ENCODE data around the gene CGAS. TPM values are rescaled to one million over a fixed set of nuclear protein-coding genes. Genes with fewer than 3 reads are reported as not detected.
"Not testable (repeated sequence)": the region's sequence is repeated elsewhere in the genome, so short reads cannot be mapped to it uniquely, and the experiment has no call there.

Gene CGAS
- total RNA-seq (2014; rRNA removed; shearing (Covaris generic); ENCODE audit: low replicate concordance), result 14.0 and 18.8 TPM in 2 replicates

GRCh38 chr6:73452107-73452461, at the start of gene CGAS:
CGAS (minus strand) TSS chr6:73452297; CDS start chr6:73452181, 116 bp downstream.
- DNase-seq, result peak; percentile 88
- no peaks in the 10 kb centered on the region for H3K27me3 ChIP-seq
- H3K9me3 ChIP-seq, result no peaks in the 10 kb centered on the region
- H3K36me3 ChIP-seq, result peaks cover 28% of the 10 kb centered on the region
- peak within 1 kb of the TSS; percentile 70 for H3K4me3 ChIP-seq

GRCh38 chr6:73497915-73498314, 45.8 kb upstream of the CGAS start:
- H3K27me3 ChIP-seq, result no peaks in the 10 kb centered on the region
- H3K36me3 ChIP-seq, result peaks cover 53% of the 10 kb centered on the region
- DNase-seq, result no peak
- H3K4me3 ChIP-seq, result no peak overlapping the region
- no peaks in the 10 kb centered on the region for H3K9me3 ChIP-seq

GRCh38 chr6:73491377-73491776, 39.3 kb upstream of the CGAS start:
- Histone ChIP-seq H3K27me3 (no peaks in the 10 kb centered on the region), H3K9me3 (0 out of 2 replicates have a peak, but pooled peaks cover 7% of the 10 kb centered on the region), H3K4me3 (no peak overlapping the region), H3K36me3 (peaks cover 61% of the 10 kb centered on the region)
- no peak for DNase-seq

- H3K9me3 ChIP-seq, result 0 out of 2 replicates have a peak, but pooled peaks cover 7% of the 10 kb centered on the region
- DNase-seq, result no peak
- H3K36me3 ChIP-seq, result peaks cover 78% of the 10 kb centered on the region
- no peak overlapping the region for H3K4me3 ChIP-seq
- H3K27me3 ChIP-seq, result no peaks in the 10 kb centered on the region
Observed at GRCh38 chr6:73487473-73487872, 35.4 kb upstream of the CGAS start.

- peaks cover 80% of the 10 kb centered on the region for H3K36me3 ChIP-seq
- DNase-seq, result no peak
- H3K4me3 ChIP-seq, result no peak overlapping the region
Observed at GRCh38 chr6:73484438-73484837, 32.3 kb upstream of the CGAS start.

GRCh38 chr6:73481969-73482368, 29.9 kb upstream of the CGAS start:
- peaks cover 70% of the 10 kb centered on the region for H3K36me3 ChIP-seq

More at GRCh38 chr6:73484438-73484837, 32.3 kb upstream of the CGAS start:
- Histone ChIP-seq H3K9me3 (no peaks in the 10 kb centered on the region), H3K27me3 (no peaks in the 10 kb centered on the region)

GRCh38 chr6:73477407-73477806, 25.3 kb upstream of the CGAS start:
- no peaks in the 10 kb centered on the region for H3K27me3 ChIP-seq
- H3K4me3 ChIP-seq, result no peak overlapping the region
- no peaks in the 10 kb centered on the region for H3K9me3 ChIP-seq
- no peak for DNase-seq
- H3K36me3 ChIP-seq, result peaks cover 61% of the 10 kb centered on the region

More at GRCh38 chr6:73481969-73482368, 29.9 kb upstream of the CGAS start:
- no peak overlapping the region for H3K4me3 ChIP-seq
- no peak for DNase-seq
- no peaks in the 10 kb centered on the region for H3K9me3 ChIP-seq
- no peaks in the 10 kb centered on the region for H3K27me3 ChIP-seq

GRCh38 chr6:73476723-73477122, 24.6 kb upstream of the CGAS start:
- Histone ChIP-seq H3K9me3 (no peaks in the 10 kb centered on the region), H3K36me3 (peaks cover 61% of the 10 kb centered on the region), H3K4me3 (no peak overlapping the region), H3K27me3 (no peaks in the 10 kb centered on the region)
- no peak for DNase-seq

- no peaks in the 10 kb centered on the region for H3K27me3 ChIP-seq
- H3K4me3 ChIP-seq, result no peak overlapping the region
- H3K9me3 ChIP-seq, result no peaks in the 10 kb centered on the region
- H3K36me3 ChIP-seq, result peaks cover 65% of the 10 kb centered on the region
- DNase-seq, result no peak
Observed at GRCh38 chr6:73471686-73472290, 19.7 kb upstream of the CGAS start.

GRCh38 chr6:73461537-73462350, 9.6 kb upstream of the CGAS start, which contains the start of gene MTO1:
MTO1 (plus strand) TSS chr6:73461737; CDS start chr6:73461855, 118 bp downstream.
- Histone ChIP-seq H3K4me3 (peak within 1 kb of the TSS; percentile 96), H3K27me3 (no peaks in the 10 kb centered on the region), H3K9me3 (no peaks in the 10 kb centered on the region), H3K36me3 (peaks cover 13% of the 10 kb centered on the region)
- peak; percentile 88 for DNase-seq

- no peak for DNase-seq
- Histone ChIP-seq H3K4me3 (no peak overlapping the region), H3K27me3 (no peaks in the 10 kb centered on the region), H3K36me3 (peaks cover 11% of the 10 kb centered on the region; the same call in 1 of the 2 replicates), H3K9me3 (no peaks in the 10 kb centered on the region)
Observed at GRCh38 chr6:73460056-73460455, 8.0 kb upstream of the CGAS start.

- not testable (repeated sequence) for H3K9me3 ChIP-seq, H3K4me3 ChIP-seq, H3K27me3 ChIP-seq, DNase-seq
- H3K36me3 ChIP-seq, result peaks cover 11% of the 10 kb centered on the region; the same call in 1 of the 2 replicates
Observed at GRCh38 chr6:73459474-73459873, 7.4 kb upstream of the CGAS start.

- Histone ChIP-seq H3K27me3 (no peaks in the 10 kb centered on the region), H3K4me3 (no peak overlapping the region), H3K9me3 (no peaks in the 10 kb centered on the region), H3K36me3 (no peaks in the 10 kb centered on the region)
- DNase-seq, result no peak
Observed at GRCh38 chr6:73455865-73456629, 4.0 kb upstream of the CGAS start.

- Histone ChIP-seq H3K27me3 (no peaks in the 10 kb centered on the region), H3K36me3 (peaks cover 32% of the 10 kb centered on the region), H3K4me3 (peak overlapping the region; percentile 70), H3K9me3 (no peaks in the 10 kb centered on the region)
- DNase-seq, result peak; percentile 70
Observed at GRCh38 chr6:73451223-73452106, 632 bp downstream of the CGAS start.

- H3K27me3 ChIP-seq, result no peaks in the 10 kb centered on the region
- H3K9me3 ChIP-seq, result no peaks in the 10 kb centered on the region
- DNase-seq, result no peak
- H3K4me3 ChIP-seq, result no peak overlapping the region
- H3K36me3 ChIP-seq, result peaks cover 77% of the 10 kb centered on the region
Observed at GRCh38 chr6:73443555-73443954, 8.5 kb downstream of the CGAS start.

- no peak for DNase-seq
- Histone ChIP-seq H3K4me3 (no peak overlapping the region), H3K36me3 (peaks cover 73% of the 10 kb centered on the region), H3K9me3 (no peaks in the 10 kb centered on the region), H3K27me3 (no peaks in the 10 kb centered on the region)
Observed at GRCh38 chr6:73435236-73435635, 16.9 kb downstream of the CGAS start.
